GM18505 (cell line): ENCODE results near the gene CLTB.
A peak's percentile ranks its signal among the peaks of the same experiment; 100 is the strongest.

Experiments used
- ATAC-seq: cut with Tn5 transposase; IDR thresholded peaks from one replicate; pipeline ENCODE4 v1.9.1; 2021; ENCODE audit not compliant: unreplicated experiment
- POLR2A ChIP-seq: IDR thresholded peaks from 4 replicates; pipeline ENCODE4 v1.6.1; 2011; ENCODE audit warnings: borderline replicate concordance; ENCODE audit not compliant: insufficient read depth, insufficient read length; ENCODE audit errors: extremely low read depth

CLTB gene

DNA sequence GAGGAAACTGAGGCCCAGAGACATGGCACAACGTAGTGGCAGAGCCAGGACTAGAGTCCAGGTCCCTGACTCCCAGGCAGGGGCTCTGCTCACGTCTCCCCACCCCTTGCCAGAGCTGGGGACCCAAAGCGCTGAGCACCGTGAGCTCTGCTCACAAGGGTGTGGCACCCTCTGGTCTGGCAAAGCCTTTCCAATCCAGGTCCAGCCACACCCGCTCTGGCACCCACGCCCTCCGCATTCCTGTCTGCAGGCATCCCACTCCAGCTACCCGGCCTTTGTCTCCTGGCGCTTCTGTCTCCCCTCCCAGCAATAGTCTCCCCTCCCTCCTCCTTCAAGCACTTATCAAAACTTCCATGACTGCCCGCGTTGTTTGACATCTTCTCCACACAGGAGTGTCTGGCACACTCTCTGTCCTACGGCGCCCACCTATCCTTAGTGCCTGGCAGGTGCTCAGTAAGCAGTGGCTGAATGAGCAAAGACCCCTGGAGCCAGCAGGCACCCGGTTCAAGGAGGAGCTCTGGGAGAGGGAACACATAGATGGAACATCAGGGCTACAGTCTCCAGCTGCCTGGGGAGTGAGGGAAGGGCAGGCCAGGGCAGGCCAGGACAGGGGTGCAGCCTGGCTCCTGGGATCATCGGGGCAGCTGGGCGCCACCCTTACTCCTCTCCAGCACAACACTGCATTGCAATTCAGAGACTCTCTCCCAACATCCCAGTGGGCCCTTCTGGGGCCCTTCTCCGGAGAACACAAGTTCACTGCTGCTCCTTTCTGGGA, 15.8 kb downstream of the CLTB start:
- TF ChIP-seq POLR2A = no peak

DNA sequence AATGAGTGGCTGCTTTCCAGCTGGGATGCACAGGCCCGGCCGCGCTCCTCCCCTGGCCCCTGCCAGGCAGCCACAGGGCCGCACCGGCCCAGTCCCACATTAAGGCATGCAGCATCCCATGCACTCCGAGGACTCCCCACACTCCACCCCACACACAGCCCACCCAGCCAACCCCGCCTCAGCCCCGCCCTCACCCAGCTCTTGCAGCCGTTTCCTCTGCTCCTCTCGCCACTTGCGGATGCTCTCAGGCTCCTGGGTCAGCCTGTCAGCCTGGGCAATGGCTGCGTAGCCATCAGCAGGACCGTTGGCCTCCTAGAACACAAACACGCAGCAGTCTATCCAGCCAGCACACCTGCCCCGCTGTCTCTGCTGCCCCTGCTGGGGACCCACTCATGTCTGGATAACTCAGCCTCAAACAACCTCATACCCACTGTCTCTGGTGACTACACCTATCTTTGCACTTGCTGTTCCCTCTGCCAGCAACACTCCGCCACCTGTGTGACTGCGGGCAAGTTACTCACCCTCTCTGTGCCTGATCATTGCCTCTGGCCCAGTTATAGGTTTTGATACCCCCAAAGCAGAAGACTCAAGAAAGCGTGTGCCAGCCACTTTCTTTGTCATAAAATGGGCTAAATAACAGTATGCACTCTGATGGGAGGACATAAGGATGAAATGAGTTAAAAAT, 18.5 kb downstream of the CLTB start:
- no peak for TF ChIP-seq POLR2A

More for the DNA sequence above, 15.8 kb downstream of the CLTB start:
- ATAC-seq = no peak

DNA sequence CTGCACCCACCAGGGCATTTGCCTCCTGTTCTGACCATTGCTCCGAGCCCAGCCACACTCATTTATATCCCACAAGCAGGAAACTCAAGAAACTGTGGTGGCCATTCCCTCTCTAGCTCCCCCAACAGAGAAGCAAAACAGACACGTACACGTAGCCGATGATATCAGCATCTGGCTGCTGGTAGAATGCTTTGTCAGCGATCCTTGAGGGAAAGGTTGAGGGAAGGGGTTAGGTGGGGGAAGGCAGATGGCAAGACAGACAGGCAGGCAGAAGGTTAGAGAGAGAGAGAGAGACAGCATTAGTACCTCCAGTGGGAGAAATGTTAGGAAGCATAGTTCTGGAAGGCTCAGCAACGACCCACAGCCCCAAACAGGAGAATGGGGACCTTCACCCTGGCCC, 20.0 kb downstream of the CLTB start:
- no peak for ATAC-seq
- TF ChIP-seq POLR2A = no peak

More for the DNA sequence above, 18.5 kb downstream of the CLTB start:
- no peak for ATAC-seq

DNA sequence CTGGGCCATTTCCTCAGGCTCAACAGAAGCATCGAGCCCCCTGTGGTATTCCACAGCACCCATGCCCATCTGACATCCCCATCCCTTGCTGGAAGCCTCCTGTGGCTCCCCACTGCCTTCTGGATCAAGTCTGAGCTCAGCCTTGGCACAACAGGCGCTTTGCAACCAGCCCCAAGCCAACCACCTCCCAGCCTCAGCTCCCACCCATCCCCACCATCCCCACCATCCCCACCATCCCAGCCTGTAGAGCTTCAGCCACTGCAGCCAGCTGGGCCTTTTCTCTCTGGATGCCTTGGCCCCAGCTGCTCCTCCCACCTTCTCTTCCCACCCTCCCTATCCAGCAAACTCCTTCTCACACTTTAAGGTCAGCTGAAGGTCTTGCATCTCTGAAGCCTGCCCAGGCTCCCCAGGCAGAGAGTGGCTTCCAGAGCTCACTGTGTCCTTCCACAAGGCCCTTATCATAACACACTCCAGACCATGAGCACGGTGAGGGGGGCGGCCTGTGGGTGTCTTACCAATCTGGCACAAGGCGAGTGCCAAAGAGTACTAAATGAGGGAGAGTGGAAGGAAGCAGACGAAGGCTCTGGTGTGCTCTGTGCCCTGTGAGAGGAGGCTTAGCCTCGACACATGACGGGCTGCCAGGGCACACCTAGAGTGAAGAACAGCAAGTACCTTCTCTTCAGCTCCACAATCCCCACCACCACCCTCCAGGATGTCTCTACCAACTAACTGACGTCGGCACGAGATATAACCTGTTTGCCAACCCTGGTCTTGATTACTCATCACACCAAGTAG, 21.3 kb downstream of the CLTB start:
- no peak for TF ChIP-seq POLR2A
- ATAC-seq = no peak

DNA sequence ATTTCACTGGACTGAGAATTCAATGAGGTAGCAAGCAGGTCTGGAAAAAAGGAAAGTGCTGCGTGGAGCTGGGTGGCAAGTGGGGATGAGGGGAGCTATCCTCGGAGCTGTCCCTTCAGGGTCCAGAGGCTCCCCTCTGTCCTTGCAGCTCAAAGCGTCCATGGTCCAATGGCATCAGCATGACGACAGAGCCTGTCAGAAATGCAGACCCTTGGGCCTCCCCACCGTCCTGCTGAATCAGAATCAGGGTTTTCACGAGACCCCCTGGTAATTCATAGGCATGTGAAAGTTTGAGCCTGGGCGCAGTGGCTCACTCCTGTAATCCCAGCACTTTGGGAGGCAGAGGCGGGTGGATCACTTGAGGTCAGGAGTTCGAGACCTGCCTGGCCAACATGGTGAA, 22.2 kb downstream of the CLTB start:
- no peak for ATAC-seq
- TF ChIP-seq POLR2A = no peak

DNA sequence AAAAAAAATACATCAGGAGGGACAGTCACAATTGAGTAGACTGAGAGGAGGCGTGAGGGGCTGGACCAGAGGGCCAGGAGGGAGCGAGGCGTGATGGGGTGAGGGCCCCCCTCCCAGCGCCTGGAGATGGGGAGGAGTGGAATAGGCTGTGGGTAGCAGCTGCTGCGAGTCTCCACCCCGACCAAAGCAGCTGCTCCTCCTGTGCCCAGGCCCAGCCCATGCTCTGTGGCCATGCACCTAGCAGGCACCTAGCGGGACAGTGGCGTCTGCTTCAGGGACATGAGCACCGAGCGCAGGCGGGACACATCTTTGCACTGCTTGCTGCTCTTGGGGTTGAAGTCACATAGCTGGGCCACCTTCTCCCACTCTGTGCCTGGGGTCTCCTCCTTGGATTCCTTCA, 23.8 kb downstream of the CLTB start:
- TF ChIP-seq POLR2A = no peak

DNA sequence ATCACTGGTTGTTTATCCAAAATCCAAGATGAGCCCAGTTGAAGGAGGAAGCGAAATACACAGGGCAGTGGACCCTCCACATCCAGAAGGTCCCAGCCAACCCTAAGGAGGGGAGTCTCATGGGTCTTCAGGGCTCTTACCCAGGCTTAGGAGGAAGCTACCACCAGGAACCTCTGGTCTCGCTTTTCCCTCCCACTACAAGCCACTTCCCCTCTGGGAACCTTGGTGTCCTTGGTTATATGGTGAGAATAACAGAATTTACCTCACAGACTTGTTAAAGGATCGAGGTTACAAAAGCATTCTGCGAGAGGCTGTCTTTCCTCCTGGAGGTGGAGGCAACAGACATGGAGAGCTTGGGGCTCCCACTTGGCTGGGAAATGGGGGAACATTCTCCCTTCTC, 24.3 kb downstream of the CLTB start:
- ATAC-seq = no peak
- TF ChIP-seq POLR2A = no peak

More for the DNA sequence above, 23.8 kb downstream of the CLTB start:
- ATAC-seq = no peak

DNA sequence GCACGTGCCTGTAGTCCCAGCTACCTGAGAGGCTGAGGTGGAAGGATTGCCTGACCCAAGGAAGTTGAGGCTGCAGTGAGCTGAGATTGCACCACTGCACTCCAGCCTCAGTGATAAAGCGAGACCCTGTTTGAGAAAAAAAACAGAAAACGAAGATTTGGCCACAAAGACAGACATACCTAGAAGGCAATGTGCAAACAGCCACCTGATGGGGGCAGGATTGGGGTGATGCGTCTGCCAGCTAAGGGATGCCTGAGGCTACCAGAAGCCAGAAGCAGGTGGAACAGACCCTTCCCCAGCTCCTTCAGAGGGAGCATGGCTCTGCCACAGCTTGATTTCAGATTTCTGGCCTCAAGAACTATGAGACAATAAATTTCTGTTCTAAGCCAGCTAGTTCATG, 24.9 kb downstream of the CLTB start:
- no peak for TF ChIP-seq POLR2A
- ATAC-seq = no peak

DNA sequence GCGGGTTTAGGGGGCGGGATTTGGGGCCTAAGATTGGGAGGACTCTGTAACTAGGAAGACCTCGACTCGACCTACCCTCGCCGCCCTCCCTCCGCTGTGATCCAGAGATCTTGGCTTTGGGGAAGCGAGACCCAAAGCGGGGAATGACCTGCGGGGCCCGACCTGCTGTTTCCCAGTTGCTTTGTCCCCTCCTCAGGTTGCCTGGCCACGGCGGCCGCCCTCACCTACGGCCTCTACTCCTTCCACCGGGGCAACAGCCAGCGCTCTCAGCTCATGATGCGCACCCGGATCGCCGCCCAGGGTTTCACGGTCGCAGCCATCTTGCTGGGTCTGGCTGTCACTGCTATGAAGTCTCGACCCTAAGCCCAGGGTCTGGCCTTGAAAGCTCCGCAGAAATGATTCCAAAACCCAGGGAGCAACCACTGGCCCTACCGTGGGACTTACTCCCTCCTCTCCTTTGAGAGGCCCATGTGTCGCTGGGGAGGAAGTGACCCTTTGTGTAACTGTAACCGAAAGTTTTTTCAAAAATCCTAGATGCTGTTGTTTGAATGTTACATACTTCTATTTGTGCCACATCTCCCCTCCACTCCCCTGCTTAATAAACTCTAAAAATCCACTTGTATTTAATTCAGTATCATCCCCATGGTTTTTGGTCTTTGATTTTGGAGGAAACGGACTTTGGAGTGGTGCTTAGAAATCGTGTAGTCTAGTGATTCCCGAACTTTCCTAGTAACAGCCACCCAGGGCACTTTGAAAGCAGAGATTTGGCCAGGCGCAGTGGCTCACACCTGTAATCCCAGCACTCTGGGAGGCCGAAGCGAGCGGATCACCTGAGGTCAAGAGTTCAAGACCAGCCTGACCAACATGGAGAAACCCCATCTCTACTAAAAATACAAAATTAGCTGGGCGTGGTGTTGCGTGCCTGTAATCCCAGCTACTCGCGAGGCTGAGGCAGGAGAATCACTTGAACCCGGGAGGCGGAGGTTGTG, 26.9 kb downstream of the CLTB start:
- TF ChIP-seq POLR2A = peak; percentile 83
- ATAC-seq = peak; percentile 35

DNA sequence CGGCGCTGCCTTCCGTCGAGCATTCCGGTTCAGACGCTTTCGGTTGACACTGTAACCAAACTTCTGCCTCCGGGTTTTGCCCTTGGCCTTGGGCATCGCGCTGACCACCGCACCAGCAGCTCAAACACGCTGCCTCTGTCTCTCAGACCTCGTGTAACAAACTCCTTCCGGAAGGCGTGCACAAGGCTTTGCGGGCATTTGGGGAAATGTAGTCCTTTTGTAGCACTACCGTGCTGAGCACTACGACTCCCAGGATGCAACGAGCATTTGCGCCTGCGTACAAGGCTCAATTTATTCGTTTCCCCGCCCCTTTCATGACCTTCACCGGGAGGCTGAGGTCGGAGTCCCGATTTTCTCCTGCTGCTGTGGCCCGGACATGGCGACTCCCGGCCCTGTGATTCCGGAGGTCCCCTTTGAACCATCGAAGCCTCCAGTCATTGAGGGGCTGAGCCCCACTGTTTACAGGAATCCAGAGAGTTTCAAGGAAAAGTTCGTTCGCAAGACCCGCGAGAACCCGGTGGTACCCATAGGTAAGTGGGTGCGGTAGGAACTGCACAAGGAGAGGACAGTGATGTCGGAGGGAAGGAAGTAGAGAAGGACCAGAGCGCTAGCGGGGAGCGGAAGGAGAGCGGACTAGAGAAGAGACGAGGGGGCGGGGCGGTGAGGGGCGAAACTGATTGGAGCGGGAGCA, 27.8 kb downstream of the CLTB start, which contains the start of the genes HIGD2A and NOP16:
Gene HIGD2A, plus strand, starts transcription at position 308 of the 691 bp plus-strand sequence. Its CDS starts 69 bp downstream, at position 377.
Gene NOP16, minus strand, starts transcription at position 155 of the 691 bp plus-strand sequence. Its CDS starts 59 bp downstream, at position 96.
- peak; percentile 81 for TF ChIP-seq POLR2A
- ATAC-seq = peak; percentile 89

DNA sequence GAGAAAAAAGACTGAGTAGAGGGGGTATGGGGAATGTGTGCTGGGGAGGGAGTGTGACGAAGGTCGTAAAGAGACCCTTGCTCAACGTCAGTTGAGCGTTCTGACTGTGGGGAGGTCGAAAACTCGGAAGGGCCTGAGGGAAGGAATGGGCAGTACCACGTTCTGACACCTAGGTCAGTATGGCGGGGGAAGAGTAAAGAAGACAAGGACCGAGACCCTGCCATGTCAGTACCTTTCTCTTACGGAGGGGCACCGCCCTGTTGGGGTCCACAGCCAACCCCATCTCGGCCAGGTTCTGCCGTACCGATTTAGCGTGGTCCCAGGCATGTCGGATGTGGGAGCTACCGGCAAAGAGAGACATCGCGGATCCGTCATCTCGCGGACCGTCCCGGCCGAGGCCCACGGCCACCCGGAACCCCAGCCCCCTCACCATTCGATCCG, 28.3 kb downstream of the CLTB start:
- no peak for ATAC-seq
- TF ChIP-seq POLR2A = no peak

DNA sequence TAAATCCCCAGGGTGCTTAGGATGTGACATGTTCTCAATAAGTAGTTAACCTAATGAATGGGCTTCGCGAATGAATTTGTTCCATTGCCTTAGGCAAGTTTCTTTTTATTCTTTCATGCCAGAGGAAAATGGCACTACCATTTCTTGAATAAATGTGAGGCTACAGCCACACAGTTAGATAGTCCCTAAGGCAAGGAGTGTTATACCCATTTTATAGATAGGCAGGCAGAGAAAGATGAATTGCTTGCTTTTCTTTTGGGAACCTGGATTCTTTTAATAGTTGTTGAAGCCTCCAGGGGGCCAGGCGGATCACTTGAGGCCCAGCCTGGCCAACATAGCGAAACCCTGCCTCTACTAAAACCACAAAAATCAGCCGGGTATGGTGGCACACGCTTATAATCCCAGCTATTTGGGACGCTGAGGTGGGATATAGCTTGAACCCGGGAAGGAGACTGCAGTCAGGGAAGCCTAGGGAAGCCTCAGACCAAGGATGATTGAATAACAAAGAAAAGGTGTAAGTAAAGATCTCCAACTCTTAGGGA, 28.9 kb downstream of the CLTB start:
- no peak for TF ChIP-seq POLR2A
- ATAC-seq = no peak

DNA sequence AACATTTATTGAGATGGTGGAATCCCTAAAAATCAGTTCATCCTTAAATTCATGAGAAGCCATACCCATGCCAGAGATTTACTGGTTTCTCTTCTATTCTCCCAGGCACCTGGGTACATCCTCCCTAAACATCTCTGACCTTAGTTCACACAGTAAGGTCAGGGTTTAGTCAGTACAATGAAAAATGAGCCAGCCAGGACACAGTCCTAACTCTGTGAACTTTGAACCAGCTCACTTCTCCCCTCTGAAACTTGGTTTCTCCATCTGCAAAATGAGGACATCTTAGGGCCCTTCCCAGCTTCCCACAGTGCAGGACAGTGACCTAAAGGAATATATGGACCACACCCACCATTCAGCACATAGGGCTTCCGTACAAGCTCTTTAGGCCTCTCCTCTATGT, 29.8 kb downstream of the CLTB start:
- TF ChIP-seq POLR2A = no peak
- no peak for ATAC-seq
